Airway epithelial cell (primary cell): ENCODE measurements around the gene COMMD9. TPM values are rescaled to one million over a fixed set of nuclear protein-coding genes. Genes with fewer than 3 reads are reported as not detected.

Source experiments
- total RNA-seq: library from RNA; depleted of rRNA; stranded (reverse); fragments of >200 nt; gene quantifications from 2 replicates; pipeline ENCODE4 v1.2.3, GENCODE V29; 2015

The COMMD9 gene
- total RNA-seq, result 46.8 and 51.6 TPM in 2 replicates

GRCh38 chr11:36289226-36289852 is at the start of gene COMMD9:
TSS of gene COMMD9 (minus strand) at chr11:36289424. CDS start at chr11:36289412, 12 bp downstream.

GRCh38 chr11:36295926-36296325 is 6.7 kb upstream of the COMMD9 start, which contains the start of gene PRR5L:
TSS of gene PRR5L (plus strand) at chr11:36296288. CDS start at chr11:36401122, 104,834 bp downstream.

Other genes starting within 250 kb of the COMMD9 start
- 7.5 and 13.2 TPM in 2 replicates for gene PRR5L, start 6.9 kb upstream of the COMMD9 start, total RNA-seq
- gene TRAF6, start 220.8 kb upstream of the COMMD9 start, total RNA-seq, result 4.4 and 7.5 TPM in 2 replicates